NCI-H2196 (cell line): ENCODE results near the gene TMEM100.
"Not testable (repeated sequence)": the region's sequence is repeated elsewhere in the genome, so short reads cannot be mapped to it uniquely, and the experiment has no call there.

Source experiments
- DNase-seq: peaks from one replicate; lab custom pipeline; 2025; ENCODE audit not compliant: unreplicated experiment; lab: John Stamatoyannopoulos, UW

Gene TMEM100

DNA sequence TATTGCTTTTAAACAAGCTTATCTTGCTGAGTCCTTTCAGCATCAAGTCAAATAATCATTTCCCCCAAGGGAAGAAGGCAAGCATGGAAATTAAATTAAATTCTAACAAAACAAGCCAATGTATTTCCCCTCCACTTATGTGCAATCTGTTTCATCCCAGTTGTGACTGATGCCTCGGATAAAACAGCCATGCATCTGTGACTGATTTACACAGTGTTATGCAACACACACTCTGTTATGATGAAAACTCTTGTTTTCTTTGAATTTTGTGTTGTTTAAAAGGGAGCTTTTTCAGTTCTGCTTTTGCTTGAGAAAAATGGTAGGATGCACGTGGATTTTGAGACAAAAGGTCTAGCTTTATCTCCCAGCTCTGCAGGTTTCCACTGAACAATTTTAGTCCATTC lies 32.6 kb downstream of the TMEM100 start:
- no peak for DNase-seq

DNA sequence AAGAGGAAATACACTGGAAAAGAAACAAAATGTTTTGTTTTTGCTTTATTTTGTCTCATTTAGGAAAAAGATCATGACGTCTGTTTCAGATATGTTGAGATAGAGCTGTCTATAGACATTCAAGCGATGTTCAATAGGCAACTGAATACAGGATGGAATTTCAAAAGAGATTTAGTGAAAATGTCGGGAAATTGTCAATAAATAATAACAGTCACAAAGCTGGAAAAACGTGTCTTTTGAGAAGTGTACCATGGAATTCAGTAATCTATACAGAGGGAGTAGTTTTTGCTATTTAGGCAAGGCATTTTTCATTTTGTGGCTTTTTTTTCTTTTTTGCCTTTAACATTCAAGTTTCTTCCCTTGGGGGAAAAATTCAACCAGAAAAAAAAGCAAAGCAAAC lies 33.0 kb downstream of the TMEM100 start:
- DNase-seq, result no peak

DNA sequence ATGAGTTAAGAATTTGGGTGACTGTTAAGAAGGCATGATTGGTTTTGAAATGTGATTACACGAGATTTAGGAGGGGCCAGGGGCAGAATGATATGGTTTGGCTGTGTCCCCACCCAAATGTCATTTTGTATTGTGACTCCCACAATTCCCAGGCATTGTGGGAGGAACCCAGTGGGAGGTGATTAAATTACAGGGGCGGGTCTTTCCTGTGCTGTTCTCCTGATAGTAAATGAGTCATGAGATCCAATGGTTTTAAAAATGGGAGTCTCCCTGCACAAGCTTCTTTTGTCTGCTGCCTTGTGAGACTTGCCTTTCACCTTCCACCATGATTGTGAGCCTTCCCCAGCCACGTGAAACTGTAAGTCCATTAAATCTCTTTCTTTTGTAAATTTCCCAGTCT lies 34.6 kb downstream of the TMEM100 start:
- no peak for DNase-seq

DNA sequence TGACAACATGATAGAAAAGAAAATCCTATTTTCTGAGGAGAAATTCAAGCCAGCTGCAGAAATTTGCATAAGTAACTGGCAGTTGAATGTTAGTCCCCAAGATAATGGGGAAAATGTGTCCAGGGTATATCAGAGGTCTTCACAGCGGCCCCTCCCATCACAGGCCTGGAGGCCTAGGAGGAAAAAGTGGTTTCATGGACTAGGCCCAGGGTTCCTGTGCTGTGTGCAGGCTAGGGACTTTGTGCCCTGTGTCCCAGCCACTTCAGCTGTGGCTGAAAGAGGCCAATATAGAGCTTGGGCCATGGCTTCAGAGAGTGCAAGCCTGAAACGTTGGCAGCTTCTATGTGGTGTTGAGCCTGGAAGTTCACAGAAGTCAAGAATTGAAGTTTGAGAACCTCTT lies 35.6 kb downstream of the TMEM100 start:
- DNase-seq, result no peak

DNA sequence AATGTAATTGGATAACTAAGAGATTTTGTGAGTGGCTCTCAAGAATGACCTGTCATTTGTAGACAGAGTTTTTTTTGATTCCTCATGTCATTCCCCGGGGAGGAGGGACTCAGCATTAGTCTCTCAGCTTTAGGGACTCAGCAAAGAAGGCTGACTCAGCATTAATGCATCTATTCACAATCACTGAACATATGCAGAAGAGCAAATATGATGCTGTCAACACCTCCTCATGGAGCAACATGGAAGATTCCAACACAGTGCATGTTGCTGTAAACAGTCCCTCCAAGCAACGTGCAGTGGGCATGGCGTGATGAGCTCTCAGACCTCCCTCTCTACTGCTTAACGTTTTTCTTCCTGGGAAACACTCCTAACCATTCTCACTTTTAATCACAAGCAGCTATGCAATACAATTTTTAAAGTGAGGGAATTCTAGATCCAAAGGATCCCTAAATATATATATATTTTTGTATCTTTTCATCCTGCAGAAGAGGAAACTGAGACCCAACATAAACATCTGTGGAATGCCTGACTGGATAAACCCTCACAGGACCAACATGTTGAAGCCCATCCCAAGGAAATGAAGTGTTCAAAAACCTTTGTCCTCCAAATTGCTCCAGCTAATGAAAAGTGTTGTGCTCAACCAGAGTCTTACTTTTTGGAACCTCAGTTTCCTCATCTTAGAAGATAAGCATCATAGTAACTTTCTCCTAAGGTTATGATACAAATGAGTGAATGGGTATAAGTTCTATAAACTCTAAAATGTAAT lies 38.9 kb downstream of the TMEM100 start:
- no peak for DNase-seq

DNA sequence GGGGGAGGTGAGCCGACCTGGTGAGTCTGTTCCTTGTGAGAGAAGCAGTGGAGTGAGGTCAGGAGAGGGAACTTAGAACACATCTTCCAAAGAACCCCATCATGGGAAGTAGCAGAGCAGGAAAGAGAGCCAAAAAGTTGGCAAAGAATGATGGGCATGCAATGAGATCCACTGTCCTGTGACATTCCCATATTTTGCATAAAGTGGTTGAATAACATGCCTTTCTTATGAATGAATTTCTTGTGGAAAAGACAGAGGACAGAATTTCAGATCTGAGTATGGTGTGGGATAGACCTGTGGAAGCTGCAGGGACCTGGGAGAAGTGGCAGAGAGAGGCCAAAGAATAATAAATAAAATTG lies 41.3 kb downstream of the TMEM100 start:
- no peak for DNase-seq

DNA sequence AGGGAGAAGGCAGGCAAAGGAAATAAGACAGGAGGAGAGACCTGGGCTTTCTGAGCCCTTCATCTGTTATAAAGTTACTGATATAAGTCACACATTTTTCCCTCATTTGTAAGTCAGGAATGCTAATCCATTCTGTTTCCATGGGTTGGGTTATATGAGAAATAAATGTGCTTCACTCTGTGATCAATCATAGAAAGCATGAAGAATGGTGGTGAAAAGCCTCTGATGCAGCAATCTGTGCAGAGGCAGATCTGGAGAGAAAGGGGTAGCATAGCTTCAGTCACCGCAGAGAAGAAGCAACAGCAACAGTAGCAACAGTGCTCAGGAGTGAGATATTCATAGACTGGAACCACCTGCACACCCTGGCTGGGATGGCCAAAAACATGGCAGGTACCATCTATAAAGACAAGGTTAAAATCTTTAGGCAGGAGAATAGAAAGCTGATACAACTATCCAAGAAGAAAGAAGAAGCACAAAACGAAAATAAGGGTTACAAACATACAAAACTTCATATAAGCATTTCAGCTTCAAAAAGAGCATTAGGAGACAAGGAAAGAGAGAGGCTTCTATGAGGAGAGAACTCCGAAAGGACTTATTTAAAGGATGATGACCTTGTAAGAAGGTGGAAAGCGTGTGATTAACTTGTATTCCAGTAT lies 41.9 kb downstream of the TMEM100 start:
- DNase-seq, result no peak

DNA sequence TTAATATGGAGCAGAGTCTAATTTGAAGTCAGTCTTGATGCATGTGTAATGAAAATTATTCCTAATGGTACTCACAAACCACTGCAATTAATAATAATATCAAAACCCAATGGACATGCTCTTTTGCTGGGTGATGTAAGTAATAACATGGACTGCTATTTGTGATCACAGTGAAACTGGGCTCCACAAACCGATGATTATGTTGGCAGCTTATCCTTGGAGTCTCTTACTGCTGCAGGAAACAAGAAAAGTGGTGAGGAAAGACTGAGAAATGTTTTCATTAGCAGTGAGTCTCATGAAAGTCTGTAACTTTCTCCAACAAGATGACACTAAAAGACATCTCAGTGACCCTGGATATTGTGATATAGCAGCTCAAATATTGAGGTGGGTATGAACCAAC lies 45.2 kb downstream of the TMEM100 start:
- DNase-seq, result no peak

DNA sequence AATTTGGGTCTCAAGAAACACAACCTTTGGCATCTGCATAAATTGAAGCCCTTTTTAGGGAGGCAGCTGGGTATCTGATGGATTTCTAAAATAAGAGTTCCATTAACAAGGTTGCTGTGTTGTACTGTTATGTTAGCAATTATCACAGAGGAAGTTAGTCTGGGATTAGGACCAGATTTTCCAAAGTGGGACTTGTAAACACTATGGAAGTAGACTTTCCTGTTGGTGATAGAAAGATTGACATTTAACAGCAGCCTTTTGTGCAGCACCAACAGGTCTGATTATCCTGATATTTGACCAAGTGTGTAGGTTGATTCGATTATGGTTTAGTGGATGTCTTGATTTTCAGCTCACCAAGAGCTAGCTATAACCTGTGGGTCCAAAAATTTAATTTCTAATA lies 46.4 kb downstream of the TMEM100 start:
- no peak for DNase-seq

DNA sequence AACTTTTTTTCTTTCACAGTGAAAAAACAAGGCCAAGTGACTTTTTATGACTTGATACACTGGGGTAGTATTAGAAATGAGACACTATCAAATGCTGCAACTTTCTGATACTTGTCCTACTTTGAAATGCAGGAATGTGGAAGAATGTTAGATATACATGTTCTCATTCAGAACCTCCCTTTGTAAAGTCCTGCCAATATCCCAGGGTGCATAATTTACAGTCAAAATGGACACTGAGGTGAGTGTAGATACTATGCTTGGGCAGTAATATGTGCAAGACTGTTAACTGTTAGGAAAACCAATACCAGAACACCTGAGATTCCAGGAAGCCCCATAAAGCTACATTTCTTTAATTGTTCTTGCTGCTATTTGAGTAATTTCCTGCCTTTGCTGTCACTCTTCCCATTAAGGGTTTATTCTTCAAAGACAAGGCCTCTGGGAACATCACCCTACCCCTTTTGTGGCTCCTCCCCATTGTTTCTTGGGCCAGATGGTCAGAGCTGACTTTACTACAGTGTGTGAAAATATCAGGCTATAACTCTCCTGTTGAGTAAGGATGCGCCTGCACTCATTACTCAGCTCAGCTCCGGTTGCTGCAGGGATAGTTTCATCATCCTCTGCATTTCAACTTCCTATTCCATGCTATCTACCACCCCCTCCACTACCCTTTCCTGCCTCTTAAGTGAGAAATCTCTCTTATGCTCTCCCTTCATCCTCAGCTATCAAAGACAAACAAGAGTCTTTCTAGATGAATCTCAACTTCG lies 48.7 kb downstream of the TMEM100 start:
- DNase-seq, result no peak

DNA sequence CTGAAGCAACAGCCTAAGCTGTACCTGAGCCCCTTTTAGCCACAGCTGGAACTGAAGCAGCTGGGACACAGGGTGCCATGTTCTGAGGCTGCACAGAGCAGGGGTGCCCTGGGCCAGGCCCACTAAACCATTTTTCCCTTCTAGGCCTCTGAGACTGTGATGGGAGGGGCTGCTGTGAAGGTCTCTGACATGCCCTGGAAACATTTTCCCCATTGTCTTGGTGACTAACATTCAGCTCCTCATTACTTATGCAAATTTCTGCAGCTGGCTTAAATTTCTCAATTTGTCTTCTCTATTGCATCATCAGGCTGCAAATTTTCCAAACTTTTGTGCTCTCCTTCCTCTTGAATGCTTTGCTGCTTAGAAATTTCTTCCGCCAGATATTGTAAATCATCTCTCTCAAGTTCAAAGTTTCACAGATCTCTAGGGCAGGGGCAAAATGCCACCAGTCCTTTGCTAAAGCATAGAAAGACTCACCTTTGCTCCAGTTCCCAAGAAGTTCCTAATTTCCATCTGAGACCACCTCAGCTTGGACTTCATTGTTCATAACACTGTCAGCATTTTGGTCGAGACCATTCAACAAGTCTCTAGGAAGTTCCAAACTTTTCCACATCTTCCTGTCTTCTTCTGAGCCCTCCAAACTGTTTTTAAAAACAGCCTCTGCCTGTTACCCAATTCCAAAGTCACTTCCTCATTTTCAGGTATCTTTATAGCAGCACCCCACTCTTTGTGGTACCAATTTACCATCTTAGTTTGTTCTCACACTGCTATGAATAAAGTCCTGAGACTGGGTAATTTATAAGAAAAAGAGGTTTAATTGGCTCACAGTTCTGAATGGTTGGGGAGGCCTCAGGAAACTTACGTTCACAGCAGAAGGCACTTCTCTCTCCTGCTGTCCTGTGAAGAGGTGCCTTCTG lies 49.8 kb downstream of the TMEM100 start:
- DNase-seq, result no peak

DNA sequence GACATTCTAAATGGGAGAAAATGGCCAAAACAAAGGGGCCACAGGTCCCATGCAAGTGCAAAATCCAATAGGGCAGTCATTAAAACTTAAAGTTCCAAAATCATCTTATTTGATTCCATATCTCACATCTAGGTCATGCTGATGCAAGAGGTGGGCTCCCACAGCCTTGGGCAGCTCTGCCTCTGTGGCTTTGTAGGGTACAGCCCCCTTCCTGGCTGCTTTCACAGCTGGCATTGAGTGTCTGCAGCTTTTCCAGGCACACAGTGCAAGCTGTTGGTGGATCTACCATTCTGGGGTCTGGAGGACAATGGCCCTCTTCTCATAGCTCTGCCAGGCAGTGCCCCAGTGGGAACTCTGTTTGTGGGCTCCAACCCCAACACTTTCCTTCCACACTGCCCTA lies 50.7 kb downstream of the TMEM100 start:
- not testable (repeated sequence) for DNase-seq
